SK-N-SH (cell line): ENCODE data around the gene DCLRE1A.

ENCODE experiments used
- CTCF ChIP-seq: fragments of 200-600 bp; sonication (generic); IDR thresholded peaks from 2 replicates; pipeline ENCODE4 v1.6.1; 2017; ENCODE audit warnings: antibody characterized with exemption, mild to moderate bottlenecking, moderate library complexity
- EP300 ChIP-seq, 2 experiments: IDR thresholded peaks; 2 replicates each; pipeline versions ENCODE4 v1.4.0 to v1.6.1; 2012; ENCODE audit warnings: borderline replicate concordance in 1 of 2, low read depth in 1 of 2, low read length in 1 of 2
- EZH2phosphoT487 ChIP-seq: fragments of 200-600 bp; sonication (generic); IDR thresholded peaks from 2 replicates; pipeline ENCODE4 v1.6.1; 2017; ENCODE audit warnings: low read depth, mixed run types, mild to moderate bottlenecking, antibody characterized with exemption, moderate library complexity, borderline replicate concordance
- MAX ChIP-seq: IDR thresholded peaks from 2 replicates; pipeline ENCODE4 v1.4.0; 2012; ENCODE audit warnings: low read depth
- NFIC ChIP-seq: IDR thresholded peaks from 2 replicates; pipeline ENCODE4 v1.4.0; 2012; ENCODE audit warnings: borderline replicate concordance
- POLR2AphosphoS5 ChIP-seq: IDR thresholded peaks from 2 replicates; pipeline ENCODE4 v1.6.1; 2012; ENCODE audit warnings: low read depth, low read length
- RAD21 ChIP-seq: IDR thresholded peaks from 2 replicates; pipeline ENCODE4 v1.6.1; 2012; ENCODE audit warnings: mild to moderate bottlenecking, low read length
- REST ChIP-seq: IDR thresholded peaks from 2 replicates; pipeline ENCODE4 v1.6.1; 2012; ENCODE audit warnings: mild to moderate bottlenecking, low read depth, low read length, moderate library complexity
- RXRA ChIP-seq: IDR thresholded peaks from 2 replicates; pipeline ENCODE4 v1.4.0; 2012; ENCODE audit warnings: low read depth, mild to moderate bottlenecking, borderline replicate concordance
- SMC3 ChIP-seq: IDR thresholded peaks from 2 replicates; pipeline ENCODE4 v1.6.1; 2012; ENCODE audit warnings: low read depth, low read length, improper control_type of control experiment
- TAF1 ChIP-seq: IDR thresholded peaks from 2 replicates; pipeline ENCODE4 v1.6.1; 2012; ENCODE audit warnings: low read depth, mild to moderate bottlenecking, low read length, moderate library complexity, borderline replicate concordance
- USF2 ChIP-seq: fragments of 150-350 bp; IDR thresholded peaks from 2 replicates; pipeline ENCODE4 v1.6.1; 2017; ENCODE audit warnings: antibody characterized with exemption, low read length, low read depth, borderline replicate concordance

- TF ChIP-seq CTCF: no peak
- TF ChIP-seq USF2: no peak
- TF ChIP-seq POLR2AphosphoS5: no peak
- TF ChIP-seq MAX: no peak
- TF ChIP-seq EZH2phosphoT487: no peak
- TF ChIP-seq EP300 (IDR thresholded peaks at IDR 0.05; ENCODE audit: borderline replicate concordance in 1 of 2, low read depth in 1 of 2, low read length in 1 of 2): no peak
- no peak for TF ChIP-seq RAD21
- TF ChIP-seq SMC3: no peak
- TF ChIP-seq RXRA: no peak
- no peak for TF ChIP-seq REST
- TF ChIP-seq NFIC: no peak
- TF ChIP-seq TAF1: no peak
Observed at GRCh38 chr10:113859261-113859660, 5.4 kb upstream of the DCLRE1A start.
